ENCODE results near the gene TNFAIP2. TPM values are rescaled to one million over a fixed set of nuclear protein-coding genes. Genes with fewer than 3 reads are reported as not detected.

The TNFAIP2 gene
- total RNA-seq, 1 experiment from 2014 or later = 90.4 TPM

DNA sequence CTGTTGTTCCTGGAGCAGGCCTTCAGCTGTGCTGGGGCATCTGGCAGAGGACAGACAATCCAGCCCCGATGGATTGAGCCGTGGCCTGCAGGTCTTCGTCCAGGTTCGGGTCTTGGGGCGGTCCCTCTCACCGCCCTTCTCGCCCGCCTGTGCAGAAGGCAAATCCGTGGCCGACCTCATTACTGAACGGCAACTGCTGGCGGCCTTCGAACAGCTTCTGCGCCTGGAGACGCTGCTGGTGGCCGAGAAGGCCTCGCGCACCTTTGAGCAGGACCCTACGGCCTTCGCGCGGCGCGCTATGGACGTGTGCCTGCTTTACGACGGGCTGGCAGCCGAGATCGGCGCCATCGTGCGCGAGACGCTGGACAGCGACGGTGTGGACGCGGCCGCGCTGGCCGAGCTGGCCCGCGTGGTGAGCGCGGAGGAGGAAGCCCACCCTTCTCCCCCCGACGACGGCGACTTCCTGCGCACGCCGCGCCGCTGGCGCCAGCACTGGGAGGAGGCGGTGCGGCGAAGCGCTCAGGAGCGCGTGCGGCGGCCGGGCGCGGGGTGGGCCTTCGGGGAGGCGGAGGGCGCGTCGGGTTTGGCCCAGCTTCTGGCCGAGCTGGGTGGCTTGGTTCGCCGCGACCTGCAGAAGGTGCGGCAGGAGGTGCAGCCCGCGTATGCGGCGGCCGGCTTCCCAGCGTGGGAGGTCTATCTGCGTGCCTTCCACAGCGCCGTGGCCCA, 21.1 kb upstream of the TNFAIP2 start:
- no peak for DNase-seq
- Histone ChIP-seq H3K36me3 (no peaks in the 10 kb centered on the region), H3K4me3 (no peak overlapping the region), H3K9me3 (no peaks in the 10 kb centered on the region), H3K27me3 (no peaks in the 10 kb centered on the region)

DNA sequence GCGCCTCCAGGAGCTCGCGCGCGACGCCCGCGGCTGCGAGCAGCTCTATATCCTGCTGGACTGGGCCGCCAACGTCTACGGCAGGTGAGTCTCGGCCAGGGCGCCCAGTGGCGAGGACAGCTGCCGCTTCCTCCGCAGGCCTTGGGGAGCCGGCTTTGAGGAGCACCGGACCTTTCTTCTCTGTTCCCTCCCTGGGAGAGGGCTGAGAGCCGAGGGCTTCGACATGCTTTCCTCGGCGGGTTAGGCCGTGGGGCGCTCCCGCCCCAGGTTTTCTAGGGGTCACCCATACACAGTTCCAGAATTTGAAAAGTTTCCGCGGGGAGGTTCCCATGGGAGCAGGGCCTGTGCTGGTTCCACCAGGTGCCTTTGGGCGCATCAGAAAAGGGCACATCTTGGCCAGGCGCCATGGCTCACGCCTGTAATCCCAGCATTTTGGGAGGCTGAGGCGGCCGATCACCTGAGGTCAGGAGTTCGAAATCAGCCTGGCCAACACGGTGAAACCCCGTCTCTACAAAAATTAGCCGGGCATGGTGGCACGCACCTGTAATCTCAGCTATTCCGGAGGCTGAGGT, 20.5 kb upstream of the TNFAIP2 start:
- DNase-seq = no peak

DNA sequence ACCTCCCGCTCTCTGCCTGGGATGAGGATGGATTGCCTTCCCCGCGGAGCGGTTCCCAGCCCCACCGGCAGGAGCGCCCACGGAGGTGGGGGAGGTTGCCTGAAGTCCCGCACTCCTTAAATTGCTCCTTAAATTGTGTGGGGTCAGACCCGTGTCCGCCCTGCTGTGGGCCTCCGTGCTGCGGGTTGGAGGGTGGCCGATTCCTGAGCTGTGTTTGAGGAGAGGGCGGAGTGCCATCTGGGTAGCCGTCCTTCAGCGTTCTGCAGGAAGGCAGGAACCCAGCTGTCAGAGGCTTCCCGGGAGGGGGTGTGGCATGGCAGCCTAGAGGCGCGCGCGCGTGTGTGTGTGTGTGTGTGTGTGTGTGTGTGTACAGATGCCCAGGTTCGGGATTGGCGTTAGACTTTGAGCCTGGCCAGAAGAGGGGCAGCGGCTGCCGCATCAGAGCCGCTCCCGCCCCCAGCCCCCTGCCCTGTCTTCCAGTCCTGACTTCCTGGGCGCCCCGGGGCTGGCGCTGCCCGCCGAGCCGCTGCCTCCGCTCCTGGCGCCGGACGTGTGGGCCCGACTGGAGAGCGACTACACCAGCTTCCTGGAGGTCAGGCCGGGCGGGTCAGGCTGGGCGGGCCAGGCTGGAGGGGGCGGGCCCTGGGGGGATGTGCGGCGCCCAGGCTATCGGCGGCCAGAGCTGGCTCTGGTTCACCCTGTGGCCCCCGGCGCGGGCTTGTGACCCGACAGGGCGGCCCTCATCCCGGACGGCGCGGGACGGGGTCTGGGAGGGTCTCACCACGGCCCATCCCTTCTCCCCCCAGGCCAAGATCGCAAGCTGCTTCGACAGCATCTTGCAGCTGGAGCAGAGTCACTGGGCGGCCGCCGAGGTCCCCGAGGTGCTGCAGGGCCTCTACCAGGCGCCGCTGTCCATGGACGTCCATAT, 19.5 kb upstream of the TNFAIP2 start:
- Histone ChIP-seq H3K36me3 (no peaks in the 10 kb centered on the region), H3K27me3 (no peaks in the 10 kb centered on the region), H3K9me3 (no peaks in the 10 kb centered on the region), H3K4me3 (peak overlapping the region; percentile 43)
- DNase-seq = peak; percentile 81

More for the DNA sequence above, 20.5 kb upstream of the TNFAIP2 start:
- Histone ChIP-seq H3K27me3 (no peaks in the 10 kb centered on the region), H3K9me3 (no peaks in the 10 kb centered on the region), H3K4me3 (no peak overlapping the region), H3K36me3 (no peaks in the 10 kb centered on the region)

DNA sequence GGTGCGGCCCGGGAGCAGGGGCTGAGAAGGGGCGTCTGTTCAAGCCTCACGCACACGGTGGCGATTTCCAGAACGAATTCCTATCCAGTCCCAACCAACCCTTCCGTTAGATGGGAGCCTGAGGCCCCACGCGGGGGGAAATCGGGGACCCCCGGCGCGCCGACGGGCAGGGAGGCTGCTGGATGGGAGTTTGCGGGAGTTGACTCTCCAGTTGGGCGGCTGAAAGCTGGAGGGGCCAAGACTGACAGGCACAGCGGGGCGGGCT, 18.9 kb upstream of the TNFAIP2 start:
- no peak for DNase-seq
- Histone ChIP-seq H3K36me3 (no peaks in the 10 kb centered on the region), H3K4me3 (no peak overlapping the region), H3K9me3 (no peaks in the 10 kb centered on the region), H3K27me3 (no peaks in the 10 kb centered on the region)

DNA sequence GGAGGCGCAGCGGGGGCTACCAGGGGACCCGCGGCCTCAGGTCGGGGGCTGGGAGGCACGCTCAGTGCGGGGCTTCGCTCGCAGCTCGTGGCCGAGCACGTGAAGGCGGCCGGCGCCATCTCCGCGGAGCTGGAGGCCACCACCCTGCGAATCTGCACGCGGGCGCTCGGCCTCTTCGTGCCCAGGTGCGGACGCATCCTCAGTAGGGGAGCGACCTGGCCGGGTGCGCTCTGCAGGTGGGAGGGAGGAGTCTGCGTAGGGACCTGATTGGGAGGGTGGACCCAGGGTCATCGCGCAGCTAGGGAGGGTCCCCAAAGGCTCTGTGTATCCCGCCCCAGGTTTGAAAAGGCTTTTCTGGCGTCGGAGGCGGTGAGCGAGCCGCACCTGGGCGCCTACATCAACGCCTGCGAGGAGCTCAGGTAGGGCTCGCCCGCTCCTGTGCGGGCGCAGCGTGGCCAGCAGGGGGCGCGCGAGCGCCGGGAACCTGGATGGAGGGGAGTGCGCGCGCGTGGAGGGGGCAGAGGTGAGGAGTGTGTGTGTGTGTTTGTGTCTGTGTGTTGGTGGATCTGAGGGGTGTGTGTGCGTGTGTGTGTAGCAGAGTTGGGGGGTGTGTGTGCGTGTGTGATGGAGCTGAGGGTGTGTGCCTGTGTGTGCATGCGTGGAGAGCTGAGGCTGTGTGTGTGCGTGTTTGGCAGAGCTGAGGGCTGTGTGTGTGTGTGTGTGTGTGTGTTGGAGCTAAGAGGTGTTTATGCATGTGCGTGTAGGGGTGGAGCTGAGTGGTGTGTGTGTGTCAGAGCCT, 18.4 kb upstream of the TNFAIP2 start:
- H3K9me3 ChIP-seq = no peaks in the 10 kb centered on the region
- H3K36me3 ChIP-seq = no peaks in the 10 kb centered on the region
- DNase-seq = peak; percentile 30
- no peak overlapping the region for H3K4me3 ChIP-seq
- no peaks in the 10 kb centered on the region for H3K27me3 ChIP-seq

DNA sequence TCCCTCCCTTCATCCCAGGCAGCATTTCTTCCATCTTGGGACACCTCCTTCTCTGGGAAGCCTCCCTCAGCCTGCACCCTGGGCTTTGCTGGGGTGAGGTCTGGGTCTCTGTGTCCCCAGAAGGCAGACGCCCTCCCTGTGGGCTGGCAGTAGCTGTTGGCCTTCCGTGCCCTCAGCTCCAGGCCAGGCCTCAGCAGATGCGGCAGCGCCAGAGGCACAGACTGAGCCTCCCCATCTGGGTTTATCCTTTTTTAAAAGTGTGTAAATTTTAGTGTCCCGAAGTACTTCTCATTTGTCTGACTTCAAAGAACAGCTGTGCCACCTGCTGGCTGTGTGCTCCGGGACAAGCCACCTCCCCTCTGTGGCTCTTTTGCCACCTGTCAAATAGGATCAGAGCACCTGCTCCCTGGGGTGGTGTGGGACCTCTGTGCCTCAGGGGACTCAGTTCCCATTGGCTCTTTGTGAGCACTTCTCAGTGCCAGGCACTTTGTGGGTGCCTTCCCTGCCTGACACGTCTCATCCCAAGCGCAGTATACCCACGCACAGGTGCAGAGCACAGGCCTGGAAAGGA, 17.6 kb upstream of the TNFAIP2 start:
- no peaks in the 10 kb centered on the region for H3K9me3 ChIP-seq
- DNase-seq = no peak
- no peaks in the 10 kb centered on the region for H3K27me3 ChIP-seq

DNA sequence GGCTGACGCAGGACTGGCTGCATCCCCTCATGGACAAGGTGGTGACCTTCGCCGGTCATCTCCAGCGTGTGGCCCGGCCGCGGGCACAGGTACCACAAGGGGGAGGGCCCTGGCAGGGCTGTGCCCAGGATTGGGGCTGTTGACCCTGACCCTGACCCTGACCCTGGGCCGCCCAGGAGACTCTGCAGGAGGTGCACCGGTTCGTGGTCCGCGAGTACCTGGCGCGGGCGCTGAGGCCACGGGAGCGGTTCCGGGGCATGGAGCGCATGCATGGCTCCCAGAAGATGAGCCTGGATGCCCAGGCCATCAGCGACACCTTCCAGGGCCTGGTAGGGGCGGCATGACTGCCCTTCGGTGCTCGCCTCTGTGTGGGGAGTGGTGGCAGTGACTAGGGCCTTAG, 15.8 kb upstream of the TNFAIP2 start:
- H3K4me3 ChIP-seq = no peak overlapping the region
- H3K36me3 ChIP-seq = no peaks in the 10 kb centered on the region
- no peaks in the 10 kb centered on the region for H3K27me3 ChIP-seq
- no peak for DNase-seq
- H3K9me3 ChIP-seq = no peaks in the 10 kb centered on the region

More for the DNA sequence above, 17.6 kb upstream of the TNFAIP2 start:
- no peaks in the 10 kb centered on the region for H3K36me3 ChIP-seq
- no peak overlapping the region for H3K4me3 ChIP-seq

DNA sequence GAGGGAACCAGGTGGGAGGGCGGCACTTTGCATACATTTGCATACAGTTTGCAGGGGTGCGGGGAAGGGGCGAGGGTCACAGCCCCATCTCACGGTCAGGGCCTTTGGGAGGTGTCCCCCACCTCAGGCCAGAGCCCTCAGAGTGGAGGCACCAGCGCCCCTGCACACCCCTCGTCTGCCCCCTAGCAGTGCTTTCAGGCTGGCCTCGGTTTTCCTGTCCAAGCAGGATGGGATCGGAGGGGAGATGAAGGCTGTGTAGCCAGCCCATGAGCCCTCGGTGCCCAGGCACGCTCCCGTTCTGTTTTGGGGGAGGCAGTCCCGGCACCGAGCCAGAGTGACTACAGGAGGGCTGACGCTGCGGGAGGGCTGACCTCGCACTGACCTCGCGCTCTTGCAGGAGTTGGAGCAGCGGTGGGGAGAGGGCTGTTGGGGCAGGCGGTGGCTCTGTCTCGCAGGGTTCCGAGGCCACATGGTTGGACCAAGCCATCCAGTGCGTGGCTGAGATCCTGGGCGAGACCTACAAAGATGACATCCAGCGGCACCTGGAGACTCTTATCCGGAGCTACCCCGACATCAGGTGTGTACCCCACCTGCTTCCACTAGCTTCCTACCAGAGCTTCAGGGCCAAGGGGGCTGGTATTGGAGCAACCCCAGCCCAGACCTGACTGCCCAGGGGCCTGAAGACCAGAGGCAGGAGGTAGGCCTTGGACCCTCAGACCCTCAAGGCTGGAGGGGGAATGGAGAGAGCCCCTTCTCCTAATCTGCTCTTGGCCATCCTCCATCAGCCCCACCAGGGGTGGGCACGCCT, 15.1 kb upstream of the TNFAIP2 start:
- H3K9me3 ChIP-seq = no peaks in the 10 kb centered on the region
- no peak for DNase-seq
- no peaks in the 10 kb centered on the region for H3K27me3 ChIP-seq
- no peak overlapping the region for H3K4me3 ChIP-seq
- no peaks in the 10 kb centered on the region for H3K36me3 ChIP-seq

DNA sequence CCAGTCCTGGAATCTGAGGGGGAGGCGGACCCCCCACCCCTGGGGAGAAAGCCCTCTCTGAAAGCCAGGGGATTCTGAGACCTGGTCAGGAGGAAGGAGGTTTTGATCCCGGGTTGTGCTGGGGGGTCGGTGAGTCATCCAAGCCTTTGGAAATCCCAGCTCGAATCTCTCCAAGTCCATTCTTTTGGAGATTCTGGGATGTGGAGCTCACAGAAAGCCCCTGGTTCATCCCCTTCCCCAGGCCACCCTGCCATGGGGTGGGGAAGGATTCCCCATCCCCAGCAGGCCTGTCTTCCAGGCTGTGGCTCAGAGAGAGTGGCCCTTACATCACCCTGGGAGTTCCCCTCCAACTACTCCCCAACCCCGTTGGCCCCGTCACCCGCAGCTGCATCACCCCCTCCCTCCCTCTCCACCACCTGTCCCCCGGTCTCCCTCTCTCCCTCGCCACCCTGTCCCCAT, 14.5 kb upstream of the TNFAIP2 start:
- peak; percentile 45 for DNase-seq
- no peak overlapping the region for H3K4me3 ChIP-seq

DNA sequence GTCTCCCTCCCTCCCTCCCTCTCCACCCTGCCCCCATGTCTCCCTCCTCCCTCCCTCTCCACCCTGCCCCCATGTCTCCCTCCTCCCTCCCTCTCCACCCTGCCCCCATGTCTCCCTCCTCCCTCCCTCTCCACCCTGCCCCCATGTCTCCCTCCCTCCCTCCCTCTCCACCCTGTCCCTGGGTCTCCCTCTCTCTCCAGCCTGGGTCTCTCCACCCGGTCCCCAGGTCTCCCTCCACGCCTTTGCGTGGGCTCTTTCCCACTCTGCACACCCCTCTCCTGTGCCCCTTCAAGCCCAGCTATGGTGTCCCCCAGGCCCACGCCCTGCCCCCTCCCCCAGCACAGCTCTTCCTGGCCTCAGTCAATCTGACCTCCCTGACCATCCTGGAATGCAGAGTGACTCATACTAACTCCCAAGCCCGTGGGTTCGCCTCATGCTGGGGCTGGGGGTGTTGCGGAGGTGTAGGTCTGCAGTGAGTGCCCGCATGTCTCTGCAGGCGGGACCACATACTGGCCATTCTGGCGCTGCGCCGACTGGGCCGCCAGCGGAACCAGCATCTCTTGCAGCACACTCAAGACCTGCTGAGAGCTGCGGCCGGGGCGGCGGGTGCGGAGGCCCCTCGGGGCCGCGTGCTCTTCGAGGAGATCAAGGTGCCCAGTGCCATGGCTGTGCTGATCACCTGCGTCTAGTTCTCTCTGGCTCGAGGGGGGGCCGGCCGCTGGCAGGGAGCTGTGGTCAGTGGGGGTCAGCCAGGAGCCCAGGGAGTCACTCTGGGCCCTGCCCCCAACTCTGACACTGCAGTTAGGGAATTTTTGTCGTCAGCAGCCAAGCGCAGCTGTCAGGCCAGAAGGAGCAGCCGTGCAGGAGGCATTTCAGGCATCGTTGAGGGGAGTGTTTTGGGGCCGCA, 13.5 kb upstream of the TNFAIP2 start:
- peak; percentile 77 for DNase-seq
- H3K36me3 ChIP-seq = no peaks in the 10 kb centered on the region
- no peaks in the 10 kb centered on the region for H3K27me3 ChIP-seq
- no peak overlapping the region for H3K4me3 ChIP-seq
- no peaks in the 10 kb centered on the region for H3K9me3 ChIP-seq

More for the DNA sequence above, 14.5 kb upstream of the TNFAIP2 start:
- no peaks in the 10 kb centered on the region for H3K27me3 ChIP-seq
- H3K9me3 ChIP-seq = no peaks in the 10 kb centered on the region
- H3K36me3 ChIP-seq = no peaks in the 10 kb centered on the region

DNA sequence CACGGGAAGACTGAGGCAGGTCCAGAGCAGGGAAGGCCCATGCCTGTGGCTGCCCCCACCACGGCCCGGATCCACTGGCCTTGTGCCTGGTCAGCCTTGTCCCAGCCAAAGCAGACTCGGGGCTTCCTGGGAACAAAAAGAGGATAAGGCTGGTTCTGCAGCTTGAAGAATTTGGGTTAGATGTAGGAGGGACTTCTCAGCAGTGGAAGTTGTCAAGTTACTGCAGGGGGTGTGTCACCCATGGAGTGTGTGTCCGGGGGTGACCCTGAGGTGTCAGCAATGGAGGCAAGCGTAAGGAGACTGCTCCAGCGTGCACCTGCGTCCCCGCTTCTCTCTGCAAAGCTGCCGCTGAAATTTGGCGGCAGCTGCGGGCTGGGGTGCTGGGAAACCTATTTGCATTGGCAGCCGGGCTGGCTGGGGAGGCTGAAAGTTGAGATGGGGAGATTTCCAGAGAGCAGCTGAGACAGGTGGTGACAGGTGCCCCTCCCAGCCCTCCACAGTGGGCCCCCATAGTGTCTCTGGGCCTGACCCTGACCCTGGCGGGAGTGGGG, 12.5 kb upstream of the TNFAIP2 start:
- Histone ChIP-seq H3K9me3 (no peaks in the 10 kb centered on the region), H3K27me3 (no peaks in the 10 kb centered on the region), H3K4me3 (no peak overlapping the region), H3K36me3 (no peaks in the 10 kb centered on the region)
- DNase-seq = no peak

DNA sequence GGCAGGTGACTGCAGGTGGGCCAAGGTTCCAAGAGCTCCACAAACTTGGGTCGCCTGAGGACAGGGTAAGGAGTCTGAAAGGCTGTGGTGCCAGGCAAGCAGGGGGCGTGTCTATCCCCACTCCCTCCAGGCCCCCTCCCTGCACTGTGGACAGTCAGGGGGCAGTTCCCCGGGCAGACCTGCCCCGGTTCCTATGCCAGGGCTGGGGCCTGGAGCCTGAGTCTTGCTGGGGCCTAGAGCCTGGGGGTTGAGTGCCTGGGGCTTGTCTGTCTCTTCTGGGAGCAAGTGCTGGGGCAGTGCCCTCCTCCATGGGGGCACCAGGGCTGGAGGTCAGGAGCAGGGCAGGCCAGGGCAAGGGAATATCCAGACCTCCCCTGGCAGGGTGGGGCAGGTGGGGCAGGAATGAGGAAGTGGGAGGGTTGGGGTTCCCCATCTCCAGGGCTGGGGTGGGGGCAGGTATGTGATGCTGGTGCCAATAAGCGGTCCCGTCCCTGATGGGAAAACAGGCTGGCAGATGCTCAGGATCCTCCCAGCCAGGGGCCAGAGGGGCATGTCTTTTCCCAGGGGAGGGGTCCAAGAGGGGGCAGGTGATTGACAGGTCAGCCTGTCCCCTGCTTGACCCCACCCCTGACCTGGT, 11.9 kb upstream of the TNFAIP2 start:
- DNase-seq = no peak
- Histone ChIP-seq H3K4me3 (no peak overlapping the region), H3K27me3 (no peaks in the 10 kb centered on the region), H3K9me3 (no peaks in the 10 kb centered on the region), H3K36me3 (no peaks in the 10 kb centered on the region)

DNA sequence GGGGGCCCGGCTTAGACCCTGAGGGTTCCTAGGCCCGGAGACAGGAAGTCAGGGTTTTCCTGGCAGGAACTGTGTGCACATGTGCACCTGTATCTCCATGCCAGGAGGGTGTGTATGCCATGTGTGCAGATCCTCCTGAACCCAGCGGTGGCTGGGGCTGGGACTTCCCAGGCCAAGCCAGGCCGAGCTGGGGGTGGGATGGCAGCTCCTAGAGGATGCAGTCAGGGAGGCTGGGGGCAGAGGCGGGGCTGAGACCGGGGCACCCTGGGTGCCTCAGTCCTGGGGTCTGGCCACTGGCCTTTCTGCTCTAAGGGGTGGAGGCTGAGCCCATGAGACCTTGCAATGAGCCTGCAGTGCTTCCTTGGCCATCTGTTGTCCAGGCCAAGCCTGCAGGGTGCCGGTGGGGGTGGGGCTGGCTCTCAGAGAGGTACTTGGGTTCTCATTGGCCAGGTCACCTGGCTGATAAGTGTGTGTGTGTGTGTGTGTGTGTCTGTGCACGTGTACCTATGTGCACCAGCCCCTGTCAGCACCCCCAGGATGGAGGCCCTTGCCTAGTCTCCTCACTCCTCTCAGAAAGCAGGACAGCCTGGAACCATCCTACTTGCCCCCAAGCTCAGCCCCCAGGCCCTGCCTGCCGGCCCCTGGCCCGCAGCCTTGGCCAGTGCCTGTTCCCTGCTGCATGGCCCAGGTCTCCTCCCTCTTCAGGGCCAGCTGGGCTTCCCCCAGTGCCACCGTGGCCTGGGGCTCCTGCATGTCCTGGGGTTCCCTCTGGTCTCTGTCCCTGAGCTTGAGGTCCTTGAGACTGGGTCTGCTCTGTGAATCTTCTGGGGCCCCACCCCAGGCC, 10.6 kb upstream of the TNFAIP2 start:
- Histone ChIP-seq H3K4me3 (no peak overlapping the region), H3K36me3 (no peaks in the 10 kb centered on the region), H3K27me3 (no peaks in the 10 kb centered on the region), H3K9me3 (no peaks in the 10 kb centered on the region)
- no peak for DNase-seq
